WI38 (cell line): ENCODE results near the gene KCNG2.

Experiments used
- H3K4me3 ChIP-seq: 2 replicates; pipeline ENCODE4 v1.5.1; 2011; ENCODE audit warnings: low read depth, mild to moderate bottlenecking, control low read depth, low read length
- TF ChIP-seq, protein P1 (sequence below): IDR thresholded peaks from 2 replicates; pipeline ENCODE4 v1.5.1; 2012; ENCODE audit warnings: low read depth, mild to moderate bottlenecking, control low read depth, low read length

KCNG2 gene

GRCh38 chr18:79787527-79787864 lies 10.2 kb upstream of the KCNG2 start:
- TF ChIP-seq, protein P1, sequence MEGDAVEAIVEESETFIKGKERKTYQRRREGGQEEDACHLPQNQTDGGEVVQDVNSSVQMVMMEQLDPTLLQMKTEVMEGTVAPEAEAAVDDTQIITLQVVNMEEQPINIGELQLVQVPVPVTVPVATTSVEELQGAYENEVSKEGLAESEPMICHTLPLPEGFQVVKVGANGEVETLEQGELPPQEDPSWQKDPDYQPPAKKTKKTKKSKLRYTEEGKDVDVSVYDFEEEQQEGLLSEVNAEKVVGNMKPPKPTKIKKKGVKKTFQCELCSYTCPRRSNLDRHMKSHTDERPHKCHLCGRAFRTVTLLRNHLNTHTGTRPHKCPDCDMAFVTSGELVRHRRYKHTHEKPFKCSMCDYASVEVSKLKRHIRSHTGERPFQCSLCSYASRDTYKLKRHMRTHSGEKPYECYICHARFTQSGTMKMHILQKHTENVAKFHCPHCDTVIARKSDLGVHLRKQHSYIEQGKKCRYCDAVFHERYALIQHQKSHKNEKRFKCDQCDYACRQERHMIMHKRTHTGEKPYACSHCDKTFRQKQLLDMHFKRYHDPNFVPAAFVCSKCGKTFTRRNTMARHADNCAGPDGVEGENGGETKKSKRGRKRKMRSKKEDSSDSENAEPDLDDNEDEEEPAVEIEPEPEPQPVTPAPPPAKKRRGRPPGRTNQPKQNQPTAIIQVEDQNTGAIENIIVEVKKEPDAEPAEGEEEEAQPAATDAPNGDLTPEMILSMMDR: no peak
- no peak overlapping the region for H3K4me3 ChIP-seq

DNA sequence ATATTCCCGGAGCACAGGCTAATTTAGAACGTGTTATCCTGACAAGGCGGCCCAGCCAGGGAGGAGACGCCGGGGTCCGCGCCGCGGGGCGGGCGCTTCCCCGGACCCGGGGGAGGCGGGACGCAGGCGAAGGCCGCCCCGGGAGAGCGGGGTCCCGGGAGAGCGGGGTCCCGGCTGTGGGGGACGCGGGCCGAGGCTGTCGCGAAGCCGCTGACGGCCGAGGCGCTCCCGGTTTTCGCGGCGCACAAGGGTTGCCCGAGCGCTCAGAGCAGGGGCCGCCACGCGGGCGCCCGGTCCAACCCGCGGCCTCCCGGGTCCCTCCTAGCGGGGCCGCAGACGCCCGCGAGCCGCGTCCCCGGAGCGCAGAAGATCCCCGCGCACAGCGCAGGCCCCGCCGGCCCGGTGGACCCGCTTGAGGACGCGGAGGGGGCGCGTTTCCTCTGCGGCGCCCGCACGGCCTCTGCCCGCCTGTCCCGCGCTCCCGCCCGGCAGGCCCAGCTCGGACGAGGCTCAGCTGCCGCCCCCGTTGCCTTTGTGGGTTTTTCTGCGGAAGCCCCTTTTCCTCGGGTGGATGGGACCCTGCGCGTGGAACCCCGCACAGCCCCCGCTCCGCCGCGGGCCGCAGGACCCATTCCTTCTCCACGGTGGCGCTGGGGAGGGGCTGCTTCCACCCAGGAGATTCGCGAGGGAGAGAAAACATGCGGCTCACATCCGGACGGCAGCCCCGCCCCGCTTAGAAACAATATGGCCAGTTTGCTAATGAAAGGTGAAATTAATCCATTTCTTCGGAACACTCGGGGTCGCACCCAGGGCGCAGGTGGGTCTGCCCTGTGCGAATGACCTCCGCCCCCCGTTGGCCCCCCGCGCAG lies 9.6 kb upstream of the KCNG2 start:
- TF ChIP-seq, protein P1: no peak
- no peak overlapping the region for H3K4me3 ChIP-seq

DNA sequence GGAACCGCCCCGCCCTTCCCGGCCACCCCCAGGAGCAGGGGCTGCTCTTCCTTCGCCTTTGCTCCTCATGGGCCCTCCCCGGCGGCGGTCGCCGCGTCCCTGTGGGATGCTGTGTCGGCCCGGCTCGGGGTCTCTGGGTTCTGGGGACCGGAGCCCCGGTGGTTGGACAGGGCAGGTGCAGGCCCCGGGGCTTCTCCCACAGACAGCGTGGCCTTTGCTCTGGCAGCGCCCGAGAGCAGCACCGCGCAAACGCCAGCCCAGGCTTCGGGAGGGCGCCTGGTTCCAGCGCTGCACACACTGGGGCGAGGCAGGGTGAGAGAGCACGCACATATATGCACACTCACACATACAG lies 9.0 kb upstream of the KCNG2 start:
- TF ChIP-seq, protein P1: no peak
- no peak overlapping the region for H3K4me3 ChIP-seq

GRCh38 chr18:79789091-79789891 lies 8.4 kb upstream of the KCNG2 start:
- TF ChIP-seq, protein P1: no peak
- H3K4me3 ChIP-seq: no peak overlapping the region

- H3K4me3 ChIP-seq: no peak overlapping the region
These were observed 7.5 kb upstream of the KCNG2 start for GRCh38 chr18:79789901-79790890.

GRCh38 chr18:79790996-79791972 lies 6.5 kb upstream of the KCNG2 start:
- TF ChIP-seq, protein P1: no peak
- peak overlapping the region; percentile 31 for H3K4me3 ChIP-seq

More at GRCh38 chr18:79789901-79790890, 7.5 kb upstream of the KCNG2 start:
- TF ChIP-seq, protein P1: no peak
